GM12872 (cell line): ENCODE measurements around the gene DGCR2.

ENCODE experiments used
- TF ChIP-seq, protein P1 (sequence below): IDR thresholded peaks from 3 replicates; pipeline ENCODE4 v1.5.1; 2011; ENCODE audit warnings: low read depth, mild to moderate bottlenecking, low read length, moderate library complexity; ENCODE audit not compliant: insufficient read depth

The DGCR2 gene

GRCh38 chr22:19127329-19128008, 5.3 kb upstream of the DGCR2 start:
- TF ChIP-seq, protein P1, sequence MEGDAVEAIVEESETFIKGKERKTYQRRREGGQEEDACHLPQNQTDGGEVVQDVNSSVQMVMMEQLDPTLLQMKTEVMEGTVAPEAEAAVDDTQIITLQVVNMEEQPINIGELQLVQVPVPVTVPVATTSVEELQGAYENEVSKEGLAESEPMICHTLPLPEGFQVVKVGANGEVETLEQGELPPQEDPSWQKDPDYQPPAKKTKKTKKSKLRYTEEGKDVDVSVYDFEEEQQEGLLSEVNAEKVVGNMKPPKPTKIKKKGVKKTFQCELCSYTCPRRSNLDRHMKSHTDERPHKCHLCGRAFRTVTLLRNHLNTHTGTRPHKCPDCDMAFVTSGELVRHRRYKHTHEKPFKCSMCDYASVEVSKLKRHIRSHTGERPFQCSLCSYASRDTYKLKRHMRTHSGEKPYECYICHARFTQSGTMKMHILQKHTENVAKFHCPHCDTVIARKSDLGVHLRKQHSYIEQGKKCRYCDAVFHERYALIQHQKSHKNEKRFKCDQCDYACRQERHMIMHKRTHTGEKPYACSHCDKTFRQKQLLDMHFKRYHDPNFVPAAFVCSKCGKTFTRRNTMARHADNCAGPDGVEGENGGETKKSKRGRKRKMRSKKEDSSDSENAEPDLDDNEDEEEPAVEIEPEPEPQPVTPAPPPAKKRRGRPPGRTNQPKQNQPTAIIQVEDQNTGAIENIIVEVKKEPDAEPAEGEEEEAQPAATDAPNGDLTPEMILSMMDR: no peak

DNA sequence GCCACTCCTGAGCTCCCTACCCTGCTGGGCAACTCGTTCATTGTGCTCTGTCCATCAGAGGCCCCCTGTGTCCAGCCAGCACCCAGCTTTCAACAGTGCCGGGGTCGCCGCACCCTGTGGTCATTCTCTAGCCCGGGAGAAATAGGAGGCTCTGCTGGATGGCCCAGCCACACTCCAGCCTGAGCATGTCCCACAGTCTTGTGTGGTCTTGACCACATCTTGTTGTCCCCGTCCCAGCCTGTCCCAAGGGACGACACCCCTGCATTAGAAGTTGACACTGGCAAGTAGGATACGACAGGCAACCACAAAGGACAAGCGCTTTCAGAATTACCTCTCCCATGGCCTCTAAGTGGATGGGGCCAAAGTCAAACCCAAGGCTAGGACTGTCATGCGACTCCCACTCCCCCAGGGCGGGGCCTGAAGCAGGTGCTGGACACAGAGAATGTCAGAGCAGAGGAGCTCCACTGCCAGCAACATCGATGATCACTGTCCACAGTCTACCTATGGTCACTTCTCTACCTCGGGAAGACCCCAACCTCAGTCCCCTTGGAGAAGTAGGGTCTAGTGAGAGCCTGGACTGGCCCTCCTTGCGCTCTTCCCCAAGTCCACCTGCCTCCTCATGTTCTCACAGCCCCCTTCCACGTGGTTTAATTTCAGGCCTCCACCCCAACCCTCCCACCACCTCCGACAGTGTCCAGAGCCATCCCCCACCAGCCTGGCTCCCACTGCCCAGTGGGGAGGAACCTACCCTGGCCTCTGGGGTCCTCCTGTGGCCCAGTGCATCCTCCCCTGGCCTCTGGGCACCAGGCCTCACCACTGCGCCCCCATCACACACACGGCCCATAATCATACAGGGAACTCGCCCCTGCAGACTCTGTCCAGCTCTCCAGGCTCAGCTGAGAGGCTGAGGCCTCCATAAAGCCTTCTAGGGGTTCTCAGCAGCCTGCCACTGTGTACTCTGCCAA, 4.4 kb upstream of the DGCR2 start:
- TF ChIP-seq, protein P1: no peak

- TF ChIP-seq, protein P1: no peak
Observed at GRCh38 chr22:19125474-19126308, 3.5 kb upstream of the DGCR2 start.

- TF ChIP-seq, protein P1: no peak
Observed at GRCh38 chr22:19125011-19125410, 2.8 kb upstream of the DGCR2 start.

GRCh38 chr22:19124377-19124776, 2.2 kb upstream of the DGCR2 start:
- TF ChIP-seq, protein P1: no peak

DNA sequence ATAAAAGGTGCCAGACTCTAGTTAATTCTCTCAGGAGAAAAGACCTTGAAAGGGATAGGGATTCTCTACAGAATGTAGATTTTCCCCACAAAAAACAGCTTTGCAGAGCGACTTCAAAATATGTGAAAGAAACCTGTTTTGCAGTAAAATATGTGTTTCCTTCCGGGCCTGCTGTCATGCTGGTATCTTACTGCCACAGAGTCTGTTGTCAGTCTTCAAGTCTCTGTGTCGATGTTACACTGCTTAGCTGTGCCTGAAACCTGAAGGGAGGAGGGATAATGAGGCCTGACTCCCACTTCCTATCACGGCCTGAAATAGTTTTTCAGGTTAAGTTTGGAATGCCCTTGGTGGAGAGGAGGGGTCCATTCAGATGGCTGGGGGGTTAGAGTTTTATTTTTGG, 1.7 kb upstream of the DGCR2 start:
- TF ChIP-seq, protein P1: no peak
